Endodermal cell (in vitro differentiated cells): ENCODE measurements around the gene LMAN1L. TPM values are rescaled to one million over a fixed set of nuclear protein-coding genes. Genes with fewer than 3 reads are reported as not detected.
A peak's percentile ranks its signal among the peaks of the same experiment; 100 is the strongest.

ENCODE experiments used
- DNase-seq: peaks from one replicate; pipeline ENCODE4 v3.0.0-alpha.2; 2017
- H3K27ac ChIP-seq: 2 replicates; pipeline ENCODE4 v1.5.1; 2013; ENCODE audit warnings: mild to moderate bottlenecking, low read depth, low read length, moderate library complexity
- H3K27me3 ChIP-seq: 2 replicates; pipeline ENCODE4 v1.6.1; 2013; ENCODE audit warnings: mild to moderate bottlenecking, low read length, moderate library complexity; ENCODE audit not compliant: insufficient read depth, control insufficient read depth, poor library complexity, severe bottlenecking
- H3K36me3 ChIP-seq: 2 replicates; pipeline ENCODE4 v1.7.0; 2013; ENCODE audit warnings: mild to moderate bottlenecking, low read length, moderate library complexity; ENCODE audit not compliant: control insufficient read depth, insufficient read depth
- H3K4me1 ChIP-seq: one replicate; pipeline ENCODE4 v1.7.0; 2013; ENCODE audit warnings: low read length; ENCODE audit not compliant: control insufficient read depth, insufficient read depth
- H3K4me3 ChIP-seq: 2 replicates; pipeline ENCODE4 v1.5.1; 2013; ENCODE audit warnings: mild to moderate bottlenecking, low read length, moderate library complexity
- H3K9ac ChIP-seq: 2 replicates; pipeline ENCODE4 v1.6.1; 2013; ENCODE audit warnings: mild to moderate bottlenecking, low read length, moderate library complexity; ENCODE audit not compliant: poor library complexity, severe bottlenecking; ENCODE audit errors: extremely low read depth
- H3K9me3 ChIP-seq: 2 replicates; pipeline ENCODE4 v1.6.1; 2013; ENCODE audit warnings: mild to moderate bottlenecking, low read length, moderate library complexity; ENCODE audit not compliant: control insufficient read depth
- H3K27ac Mint-ChIP-seq: 2 replicates; pipeline ENCODE4 v1.8.0; 2020; ENCODE audit warnings: mixed read lengths
- H3K27me3 Mint-ChIP-seq: 2 replicates; pipeline ENCODE4 v1.8.0; 2021; ENCODE audit warnings: mild to moderate bottlenecking, mixed read lengths; ENCODE audit not compliant: insufficient read depth
- H3K36me3 Mint-ChIP-seq: 2 replicates; pipeline ENCODE4 v1.8.0; 2020; ENCODE audit warnings: low read depth, mixed read lengths
- H3K4me1 Mint-ChIP-seq: 2 replicates; pipeline ENCODE4 v1.8.0; 2020; ENCODE audit warnings: mixed read lengths
- H3K4me3 Mint-ChIP-seq: 2 replicates; pipeline ENCODE4 v1.8.0; 2020; ENCODE audit warnings: mild to moderate bottlenecking, moderate library complexity, mixed read lengths
- H3K9me3 Mint-ChIP-seq: 2 replicates; pipeline ENCODE4 v1.8.0; 2020; ENCODE audit warnings: mild to moderate bottlenecking, mixed read lengths
- CTCF ChIP-seq: fragments of 200-600 bp; sonication (generic); conservative IDR thresholded peaks from 2 replicates; pipeline ENCODE4 v1.5.0; 2021; ENCODE audit warnings: antibody characterized with exemption, mild to moderate bottlenecking
- WGBS, 2 experiments: methylation state at CpG; one replicate each; pipeline versions ENCODE4 v1.1.5 to v1.1.7; 2013; ENCODE audit warnings: missing lambda C conversion rate in 2 of 2, mixed read lengths in 1 of 2; ENCODE audit not compliant: insufficient coverage in 1 of 2, insufficient read length in 1 of 2; 5-methylcytosine and 5-hydroxymethylcytosine counted together
- long read RNA-seq, 4 experiments: library from polyadenylated mRNA in 2 of 4; library from RNA in 1 of 4; library from capped mRNA in 1 of 4; stranded (forward) in 3 of 4; unstranded in 1 of 4; transcript quantifications; one replicate each; pipeline ENCODE4 v2.0.0, GENCODE V29; 2020 to 2021; ENCODE audit warnings: inconsistent platforms in 1 of 4
- polyA plus RNA-seq, 2 experiments: library from polyadenylated mRNA; stranded (reverse); fragments of 50-300 nt; gene quantifications; one replicate each; pipeline ENCODE4 v1.2.3, GENCODE V29; 2013
- total RNA-seq, 2 donors: library from RNA; stranded (reverse); fragmentation: NEBNext Ultra II Directional in 1 of 2; extraction: Animal tissue kit (Norgen Biotek cat#: 25700) in 1 of 2; gene quantifications; 2 replicates in 1 of 2; 3 replicates in 1 of 2; pipeline ENCODE4 v1.2.1, GENCODE V29; 2021

LMAN1L gene
- total RNA-seq: not detected
- not detected for polyA plus RNA-seq (2013, experiment 1 of 2)
- polyA plus RNA-seq (2013, experiment 2 of 2): not detected
- long read RNA-seq, experiment 1: 0 reads
- long read RNA-seq, experiment 2: 0 reads
- long read RNA-seq, experiment 3: 0 reads
- long read RNA-seq, experiment 4: 0 reads

- no peaks in the 10 kb centered on the region for H3K36me3 Mint-ChIP-seq
- Histone ChIP-seq H3K4me1 (no peaks in the 10 kb centered on the region), H3K36me3 (no peaks in the 10 kb centered on the region), H3K9me3 (no peaks in the 10 kb centered on the region), H3K27ac (no peak within 1 kb of the TSS), H3K27me3 (no peaks in the 10 kb centered on the region), H3K9ac (no peak within 1 kb of the TSS), H3K4me3 (no peak within 1 kb of the TSS)
- DNase-seq: no peak
- 84 to 91% methylated on average over 7 to 12 of the region's 12 CpGs for WGBS, 2 experiments
- H3K9me3 Mint-ChIP-seq: no peaks in the 10 kb centered on the region
- H3K4me1 Mint-ChIP-seq: peaks cover 11% of the 10 kb centered on the region
- H3K4me3 Mint-ChIP-seq: no peak within 1 kb of the TSS
- no peak for TF ChIP-seq CTCF
- no peak within 1 kb of the TSS for H3K27ac Mint-ChIP-seq
- peaks cover 2% of the 10 kb centered on the region for H3K27me3 Mint-ChIP-seq
These were observed at the start of gene LMAN1L for GRCh38 chr15:74812533-74812932. TSS of gene LMAN1L (plus strand) at chr15:74812835. CDS start at chr15:74812855, 20 bp downstream.

- Histone ChIP-seq H3K4me1 (no peaks in the 10 kb centered on the region), H3K4me3 (no peak overlapping the region), H3K9ac (no peak overlapping the region), H3K36me3 (no peaks in the 10 kb centered on the region), H3K27me3 (no peaks in the 10 kb centered on the region), H3K27ac (no peak overlapping the region), H3K9me3 (no peaks in the 10 kb centered on the region)
- Mint-ChIP-seq H3K4me1 (peaks cover 15% of the 10 kb centered on the region), H3K4me3 (no peak overlapping the region), H3K36me3 (no peaks in the 10 kb centered on the region), H3K9me3 (no peaks in the 10 kb centered on the region), H3K27ac (no peak overlapping the region), H3K27me3 (peaks cover 6% of the 10 kb centered on the region)
- whole genome bisulfite sequencing, 2 experiments: 89 to 91% methylated on average over 8 to 15 of the region's 15 CpGs
- no peak for TF ChIP-seq CTCF
- DNase-seq: peak; percentile 50
These were observed 49.2 kb upstream of the LMAN1L start for GRCh38 chr15:74763416-74763815.

- Mint-ChIP-seq H3K4me3 (no peak overlapping the region), H3K9me3 (no peaks in the 10 kb centered on the region), H3K27me3 (peaks cover 13% of the 10 kb centered on the region), H3K4me1 (peaks cover 14% of the 10 kb centered on the region), H3K36me3 (no peaks in the 10 kb centered on the region), H3K27ac (no peak overlapping the region)
- 86 to 89% methylated on average over 10 to 13 of the region's 14 CpGs for WGBS, 2 experiments
- no peak for DNase-seq
- no peaks in the 10 kb centered on the region for H3K4me1 ChIP-seq
- TF ChIP-seq CTCF: no peak
- H3K4me3 ChIP-seq: no peak overlapping the region
- H3K36me3 ChIP-seq: no peaks in the 10 kb centered on the region
- H3K27ac ChIP-seq: no peak overlapping the region
- no peak overlapping the region for H3K9ac ChIP-seq
- H3K9me3 ChIP-seq: no peaks in the 10 kb centered on the region
- peaks cover 11% of the 10 kb centered on the region for H3K27me3 ChIP-seq
These were observed 45.2 kb upstream of the LMAN1L start for GRCh38 chr15:74767167-74768098.
